Hematopoietic multipotent progenitor cell treated with erythropoietin and hydrocortisone succinate and interleukin-3 and kit ligand, for 4 days (in vitro differentiated cells): ENCODE measurements around the gene ZNF469.

Experiments
- DNase-seq: peaks from one replicate; pipeline ENCODE4 v3.0.0-alpha.2; 2015

Gene ZNF469

GRCh38 chr16:88382491-88383400 is at the start of gene ZNF469:
Gene ZNF469, plus strand, starts transcription at chr16:88382959. Its CDS starts 44,512 bp downstream, at chr16:88427471.
- DNase-seq, result peak; percentile 38

GRCh38 chr16:88333848-88334777 is 48.6 kb upstream of the ZNF469 start:
- DNase-seq, result peak; percentile 23

GRCh38 chr16:88334778-88335720 is 47.7 kb upstream of the ZNF469 start:
- no peak for DNase-seq

GRCh38 chr16:88337021-88337420 is 45.7 kb upstream of the ZNF469 start:
- no peak for DNase-seq

GRCh38 chr16:88337538-88337937 is 45.2 kb upstream of the ZNF469 start:
- DNase-seq, result no peak

- no peak for DNase-seq
Observed at GRCh38 chr16:88338111-88338510, 44.6 kb upstream of the ZNF469 start.

- no peak for DNase-seq
Observed at GRCh38 chr16:88338896-88339295, 43.9 kb upstream of the ZNF469 start.

- DNase-seq, result no peak
Observed at GRCh38 chr16:88339930-88340754, 42.6 kb upstream of the ZNF469 start.

GRCh38 chr16:88340755-88341150 is 42.0 kb upstream of the ZNF469 start:
- no peak for DNase-seq

- no peak for DNase-seq
Observed at GRCh38 chr16:88341551-88342290, 41.0 kb upstream of the ZNF469 start.

- DNase-seq, result no peak
Observed at GRCh38 chr16:88342491-88342890, 40.3 kb upstream of the ZNF469 start.

- no peak for DNase-seq
Observed at GRCh38 chr16:88343271-88343791, 39.4 kb upstream of the ZNF469 start.

GRCh38 chr16:88344411-88345030 is 38.2 kb upstream of the ZNF469 start:
- no peak for DNase-seq

- DNase-seq, result no peak
Observed at GRCh38 chr16:88345031-88345720, 37.6 kb upstream of the ZNF469 start.

- no peak for DNase-seq
Observed at GRCh38 chr16:88345721-88346560, 36.8 kb upstream of the ZNF469 start.

- DNase-seq, result no peak
Observed at GRCh38 chr16:88346680-88347505, 35.9 kb upstream of the ZNF469 start.

- DNase-seq, result peak; percentile 50
Observed at GRCh38 chr16:88347656-88348376, 34.9 kb upstream of the ZNF469 start.
